ENCODE measurements around the gene DNER. TPM values are rescaled to one million over a fixed set of nuclear protein-coding genes. Genes with fewer than 3 reads are reported as not detected.

Gene DNER
- total and polyA plus RNA-seq, 2 experiments from 2014 or later, result not detected

- Histone ChIP-seq H3K4me3 (no peak overlapping the region), H3K9me3 (ENCODE audit: low read depth) (no peaks in the 10 kb centered on the region), H3K4me1 (ENCODE audit: low read depth) (no peaks in the 10 kb centered on the region), H3K27ac (no peak overlapping the region), H3K36me3 (no peaks in the 10 kb centered on the region), H3K27me3 (no peaks in the 10 kb centered on the region)
- TF ChIP-seq CTCF (IDR thresholded peaks at IDR 0.05; ENCODE audit: low read depth, low read length), result no peak
- no peak for DNase-seq (ENCODE audit: low read depth in 1 of 2, low spot score in 1 of 2)
These were observed 287.9 kb downstream of the DNER start for GRCh38 chr2:229426464-229426863.

- no peaks in the 10 kb centered on the region for H3K27me3 ChIP-seq
- H3K9me3 ChIP-seq (ENCODE audit: low read depth), result no peaks in the 10 kb centered on the region
- no peak overlapping the region for H3K4me3 ChIP-seq
- H3K27ac ChIP-seq, result no peak overlapping the region
- DNase-seq (ENCODE audit: low read depth in 1 of 2, low spot score in 1 of 2), result no peak
- no peak for TF ChIP-seq CTCF (IDR thresholded peaks at IDR 0.05; ENCODE audit: low read depth, low read length)
- no peaks in the 10 kb centered on the region for H3K4me1 ChIP-seq (ENCODE audit: low read depth)
- no peaks in the 10 kb centered on the region for H3K36me3 ChIP-seq
These were observed 288.8 kb downstream of the DNER start for GRCh38 chr2:229425598-229425997.

- no peak for TF ChIP-seq CTCF (IDR thresholded peaks at IDR 0.05; ENCODE audit: low read depth, low read length)
- H3K36me3 ChIP-seq, result no peaks in the 10 kb centered on the region
- H3K27me3 ChIP-seq, result no peaks in the 10 kb centered on the region
- no peaks in the 10 kb centered on the region for H3K9me3 ChIP-seq (ENCODE audit: low read depth)
- H3K4me3 ChIP-seq, result no peak overlapping the region
- no peaks in the 10 kb centered on the region for H3K4me1 ChIP-seq (ENCODE audit: low read depth)
- H3K27ac ChIP-seq, result no peak overlapping the region
- no peak for DNase-seq (ENCODE audit: low read depth in 1 of 2, low spot score in 1 of 2)
These were observed 292.3 kb downstream of the DNER start for GRCh38 chr2:229422063-229422462.

- Histone ChIP-seq H3K27ac (no peak overlapping the region), H3K36me3 (no peaks in the 10 kb centered on the region)
- no peak for TF ChIP-seq CTCF (IDR thresholded peaks at IDR 0.05; ENCODE audit: low read depth, low read length)
These were observed 295.2 kb downstream of the DNER start for GRCh38 chr2:229419158-229419557.

GRCh38 chr2:229417916-229418315 lies 296.4 kb downstream of the DNER start:
- DNase-seq (ENCODE audit: low read depth in 1 of 2, low spot score in 1 of 2), result no peak
- no peak overlapping the region for H3K27ac ChIP-seq

More at GRCh38 chr2:229419158-229419557, 295.2 kb downstream of the DNER start:
- no peak overlapping the region for H3K4me3 ChIP-seq
- peak in 1 of 2 donors; percentile 63 for DNase-seq (ENCODE audit: low read depth in 1 of 2, low spot score in 1 of 2)
- H3K27me3 ChIP-seq, result no peaks in the 10 kb centered on the region
- H3K9me3 ChIP-seq (ENCODE audit: low read depth), result no peaks in the 10 kb centered on the region
- no peaks in the 10 kb centered on the region for H3K4me1 ChIP-seq (ENCODE audit: low read depth)

More at GRCh38 chr2:229417916-229418315, 296.4 kb downstream of the DNER start:
- Histone ChIP-seq H3K4me3 (no peak overlapping the region), H3K9me3 (ENCODE audit: low read depth) (no peaks in the 10 kb centered on the region), H3K27me3 (no peaks in the 10 kb centered on the region), H3K4me1 (ENCODE audit: low read depth) (no peaks in the 10 kb centered on the region), H3K36me3 (no peaks in the 10 kb centered on the region)
- TF ChIP-seq CTCF (IDR thresholded peaks at IDR 0.05; ENCODE audit: low read depth, low read length), result no peak

Measured in cardiac muscle cell (in vitro differentiated cells and primary cell).